GM18498 (cell line): ENCODE results near the gene THSD4.

Experiments used
- ATAC-seq: cut with Tn5 transposase; IDR thresholded peaks from one replicate; pipeline ENCODE4 v1.9.1; 2021; ENCODE audit warnings: mild to moderate bottlenecking, moderate library complexity; ENCODE audit not compliant: unreplicated experiment

The THSD4 gene

GRCh38 chr15:71808311-71809020, 693.2 kb downstream of the THSD4 start:
- no peak for ATAC-seq

DNA sequence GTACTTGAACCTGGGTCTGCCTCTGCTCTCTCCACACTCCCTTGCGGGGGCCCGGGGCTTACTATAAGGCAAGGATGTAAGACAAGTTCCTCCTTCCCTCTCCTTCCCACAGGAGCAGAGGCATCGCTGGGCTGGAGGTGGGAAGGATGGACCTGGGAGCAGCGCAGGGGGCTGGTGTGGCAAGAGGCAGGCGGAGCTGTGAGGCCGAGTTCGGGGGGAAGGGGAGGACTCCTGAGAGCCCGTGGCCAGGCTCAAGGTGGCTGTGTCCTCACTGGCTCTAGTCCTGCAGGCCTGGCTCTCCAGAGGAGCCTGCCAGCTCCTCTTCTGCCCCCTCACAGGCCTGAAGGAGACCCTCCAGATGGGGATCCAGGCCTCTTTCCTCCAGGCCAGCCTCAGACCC, 694.1 kb downstream of the THSD4 start:
- ATAC-seq = no peak

- no peak for ATAC-seq
Measured at GRCh38 chr15:71810256-71811035, 695.2 kb downstream of the THSD4 start, which contains the start of gene NR2E3. NR2E3 (plus strand) TSS chr15:71810554; CDS start chr15:71810744, 190 bp downstream.

DNA sequence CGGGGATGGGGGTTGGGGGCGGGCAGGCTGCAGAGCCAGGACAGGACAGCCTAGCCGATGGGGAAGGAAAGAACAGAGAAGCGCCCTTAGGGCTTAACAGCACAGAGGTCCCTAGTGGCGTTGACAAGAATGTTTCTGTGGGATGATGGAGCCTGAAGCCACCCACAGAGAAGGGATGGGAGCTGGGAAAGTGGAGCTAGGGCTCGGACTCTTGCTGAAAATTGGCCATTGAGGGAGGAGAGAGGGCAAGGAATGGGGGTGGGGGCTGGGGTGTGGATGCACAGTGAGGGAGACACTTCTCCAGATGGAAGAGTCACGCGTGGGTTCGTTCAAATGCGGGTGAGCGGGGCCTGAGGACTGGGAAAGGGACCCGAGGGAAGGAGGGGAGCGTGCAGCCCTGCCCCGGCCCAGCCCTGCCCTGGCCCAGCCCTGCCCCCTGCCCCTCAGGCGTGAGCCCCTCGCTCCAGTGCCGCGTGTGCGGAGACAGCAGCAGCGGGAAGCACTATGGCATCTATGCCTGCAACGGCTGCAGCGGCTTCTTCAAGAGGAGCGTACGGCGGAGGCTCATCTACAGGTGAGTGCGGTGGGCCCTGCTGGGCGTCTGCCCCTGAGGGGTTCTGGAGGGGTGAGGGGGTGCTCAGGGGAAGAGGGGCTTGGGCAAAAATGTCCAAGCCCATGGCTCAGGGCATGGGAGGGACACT, 695.9 kb downstream of the THSD4 start:
- ATAC-seq = no peak

DNA sequence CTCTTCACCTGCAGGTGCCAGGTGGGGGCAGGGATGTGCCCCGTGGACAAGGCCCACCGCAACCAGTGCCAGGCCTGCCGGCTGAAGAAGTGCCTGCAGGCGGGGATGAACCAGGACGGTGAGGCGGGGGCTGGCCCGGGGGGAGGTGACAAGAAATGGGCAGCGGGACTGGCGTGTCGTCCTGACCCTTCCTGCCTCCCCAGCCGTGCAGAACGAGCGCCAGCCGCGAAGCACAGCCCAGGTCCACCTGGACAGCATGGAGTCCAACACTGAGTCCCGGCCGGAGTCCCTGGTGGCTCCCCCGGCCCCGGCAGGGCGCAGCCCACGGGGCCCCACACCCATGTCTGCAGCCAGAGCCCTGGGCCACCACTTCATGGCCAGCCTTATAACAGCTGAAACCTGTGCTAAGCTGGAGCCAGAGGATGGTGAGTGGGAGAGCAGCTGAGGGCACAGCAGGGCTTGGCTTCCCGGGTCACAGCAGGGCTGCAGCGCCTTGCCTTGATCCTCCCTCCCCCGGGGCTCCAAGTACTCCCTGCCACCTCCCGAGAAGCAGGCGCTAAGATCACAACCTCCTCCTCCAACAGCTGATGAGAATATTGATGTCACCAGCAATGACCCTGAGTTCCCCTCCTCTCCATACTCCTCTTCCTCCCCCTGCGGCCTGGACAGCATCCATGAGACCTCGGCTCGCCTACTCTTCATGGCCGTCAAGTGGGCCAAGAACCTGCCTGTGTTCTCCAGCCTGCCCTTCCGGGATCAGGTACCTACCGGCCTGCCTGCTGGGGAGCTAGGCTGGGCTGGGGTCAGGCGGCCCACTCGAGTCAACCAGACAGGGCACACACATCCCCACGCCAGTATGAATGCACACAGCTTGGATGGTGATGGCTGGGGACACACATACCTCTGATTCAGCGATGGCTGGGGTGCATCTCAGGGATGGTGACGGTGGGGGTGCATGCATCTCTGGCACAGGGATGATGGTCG, 696.8 kb downstream of the THSD4 start:
- ATAC-seq = no peak

DNA sequence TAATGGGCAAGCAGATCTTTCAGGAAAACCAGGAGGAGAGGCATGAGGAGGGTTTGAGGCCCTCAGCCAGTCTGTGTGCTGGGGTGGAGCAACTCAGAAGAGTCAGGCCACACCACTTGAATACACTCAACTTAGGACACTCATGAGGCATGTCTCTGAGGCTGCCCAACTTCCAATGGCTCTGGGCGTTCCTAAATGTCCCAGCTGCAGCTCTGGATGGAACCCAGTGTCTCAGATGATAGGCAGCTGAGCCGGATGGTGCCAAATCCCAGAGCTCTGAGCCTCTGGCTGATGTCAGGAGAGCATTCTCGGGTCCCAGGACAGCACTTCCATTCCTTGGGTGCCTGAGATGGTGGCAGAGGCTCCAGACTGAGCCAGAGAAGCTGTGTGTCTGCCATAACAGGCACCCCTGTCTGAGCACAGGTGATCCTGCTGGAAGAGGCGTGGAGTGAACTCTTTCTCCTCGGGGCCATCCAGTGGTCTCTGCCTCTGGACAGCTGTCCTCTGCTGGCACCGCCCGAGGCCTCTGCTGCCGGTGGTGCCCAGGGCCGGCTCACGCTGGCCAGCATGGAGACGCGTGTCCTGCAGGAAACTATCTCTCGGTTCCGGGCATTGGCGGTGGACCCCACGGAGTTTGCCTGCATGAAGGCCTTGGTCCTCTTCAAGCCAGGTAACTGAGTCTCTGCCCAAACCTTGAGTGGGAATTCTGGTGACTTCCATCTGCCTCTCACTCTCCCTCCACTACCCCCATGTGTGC, 697.9 kb downstream of the THSD4 start:
- ATAC-seq = no peak

- no peak for ATAC-seq
Measured at GRCh38 chr15:71813723-71814470, 698.6 kb downstream of the THSD4 start.

DNA sequence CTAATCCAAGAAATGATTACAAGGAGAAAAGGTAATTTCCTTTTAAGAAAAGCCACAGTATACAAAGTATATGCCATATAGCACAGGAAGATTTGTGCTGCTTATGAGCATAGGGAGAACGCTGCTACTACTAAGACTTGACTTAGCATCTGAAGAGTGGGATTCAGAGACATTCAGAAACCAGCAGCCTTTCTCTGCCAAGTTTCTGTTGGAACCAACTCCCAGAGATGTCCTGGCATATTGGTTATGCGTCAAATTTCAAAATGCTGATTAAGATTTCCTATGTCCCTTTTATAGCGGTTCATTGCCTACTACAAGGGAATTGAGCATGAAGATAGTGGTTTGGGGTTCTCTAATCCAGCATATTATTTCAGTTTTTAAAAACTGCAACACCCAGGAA, 700.0 kb downstream of the THSD4 start:
- ATAC-seq = no peak

DNA sequence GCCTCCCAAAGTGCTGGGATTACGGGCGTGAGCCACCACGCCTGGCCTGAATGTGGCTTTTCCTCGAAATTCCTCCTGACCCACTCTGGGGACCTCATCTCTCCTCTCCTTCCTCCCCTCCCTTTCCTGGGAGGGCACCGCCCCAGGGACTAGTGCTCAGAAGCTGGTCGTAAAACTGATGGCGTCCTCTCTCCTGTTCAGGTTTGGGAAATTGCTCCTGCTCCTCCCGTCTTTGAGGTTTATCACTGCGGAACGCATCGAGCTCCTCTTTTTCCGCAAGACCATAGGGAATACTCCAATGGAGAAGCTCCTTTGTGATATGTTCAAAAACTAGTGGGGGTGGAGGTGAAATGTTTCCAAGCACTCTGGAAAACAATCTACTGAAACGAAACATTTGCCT, 702.1 kb downstream of the THSD4 start:
- ATAC-seq = no peak

GRCh38 chr15:71820127-71820526, 704.9 kb downstream of the THSD4 start:
- ATAC-seq = no peak

DNA sequence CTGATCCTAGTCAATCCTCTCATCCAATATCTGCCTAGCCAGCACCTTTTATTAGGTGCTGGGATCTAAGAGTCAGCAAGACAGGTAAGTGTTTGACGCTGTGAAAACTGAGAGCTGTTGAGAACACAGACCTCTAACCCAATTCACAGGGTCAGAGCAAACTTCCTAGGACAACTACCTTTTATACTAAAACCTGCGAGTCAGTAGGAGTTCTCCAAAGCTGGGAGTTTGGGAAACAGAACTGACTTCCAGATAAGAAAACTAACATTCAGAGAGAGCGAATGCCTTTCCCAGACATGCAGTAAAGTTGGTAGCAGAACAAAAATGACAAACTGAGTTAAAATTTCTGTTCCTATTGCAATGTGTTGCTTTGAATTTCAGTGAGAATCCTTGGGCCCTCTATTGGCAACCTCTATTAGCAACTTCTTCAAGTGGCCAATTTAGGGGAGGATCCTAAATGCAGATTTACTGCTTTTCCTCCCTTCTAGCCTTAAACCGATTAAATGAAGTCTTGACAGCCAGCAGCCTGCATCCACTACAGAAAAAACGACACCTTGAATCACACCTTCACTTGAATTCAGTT, 706.4 kb downstream of the THSD4 start:
- ATAC-seq = no peak

GRCh38 chr15:71822890-71823630, 707.8 kb downstream of the THSD4 start:
- no peak for ATAC-seq

GRCh38 chr15:71823801-71824200, 708.5 kb downstream of the THSD4 start:
- no peak for ATAC-seq

DNA sequence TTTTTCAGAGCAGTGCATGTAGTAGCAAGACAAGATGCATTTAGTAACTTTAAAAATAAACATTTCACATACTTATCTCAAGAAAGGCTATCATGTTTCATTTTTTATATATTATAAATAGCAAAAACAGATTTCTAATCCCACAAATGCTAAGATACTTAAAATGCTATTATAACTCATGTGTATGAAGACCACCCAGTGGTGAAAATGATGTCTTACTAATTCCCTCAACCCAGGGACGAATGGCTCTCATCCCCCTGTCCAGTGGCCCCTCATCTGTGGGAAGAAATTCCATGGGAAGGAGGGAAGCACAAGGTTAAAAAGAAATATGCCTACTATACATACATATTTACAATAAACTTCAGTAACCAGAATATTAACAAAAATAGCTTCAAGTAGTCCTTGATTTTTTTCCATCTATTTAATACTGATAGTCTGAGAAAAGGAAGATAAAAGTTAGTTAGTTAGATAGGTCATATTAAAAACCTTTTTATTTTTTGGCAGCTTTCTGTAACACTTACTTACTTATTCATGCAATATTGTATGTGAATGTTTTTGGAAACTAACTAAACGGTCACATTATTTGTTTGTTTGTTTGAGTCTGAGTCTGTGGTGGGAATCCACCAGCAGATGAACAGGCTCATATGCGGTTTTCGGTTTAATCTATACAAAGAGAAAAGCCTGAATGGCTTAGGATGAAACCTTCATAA, 709.9 kb downstream of the THSD4 start:
- no peak for ATAC-seq

- ATAC-seq = no peak
Measured at GRCh38 chr15:71826196-71826595, 710.9 kb downstream of the THSD4 start.

DNA sequence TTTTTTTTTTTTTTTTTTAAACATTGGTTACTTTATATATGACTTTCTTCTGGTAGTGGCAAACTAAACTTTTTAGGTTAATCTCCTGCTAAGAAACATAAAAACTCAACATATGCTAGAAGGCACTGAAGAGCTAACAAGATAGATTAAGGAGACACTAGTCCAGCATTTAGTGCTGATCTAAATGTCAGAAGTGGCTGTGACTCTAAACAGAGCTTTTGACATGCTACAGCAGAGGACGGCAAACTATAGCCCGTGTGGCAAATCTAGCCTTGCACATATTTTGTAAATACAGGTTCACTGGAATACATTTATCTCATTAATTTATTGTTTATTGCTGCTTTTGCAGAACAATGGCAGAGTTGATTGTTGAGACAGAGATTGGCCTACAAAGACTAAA, 715.7 kb downstream of the THSD4 start:
- no peak for ATAC-seq
